Keratinocyte (primary cell): ENCODE data around the gene ZDHHC22. TPM values are rescaled to one million over a fixed set of nuclear protein-coding genes. Genes with fewer than 3 reads are reported as not detected.
"Not testable (repeated sequence)": the region's sequence is repeated elsewhere in the genome, so short reads cannot be mapped to it uniquely, and the experiment has no call there.

Experiments
- DNase-seq: peaks from one replicate; pipeline ENCODE4 v3.0.0-alpha.2; 2011; ENCODE audit warnings: low read depth, missing footprints, low spot score
- FAIRE-seq: peaks from 2 replicates; lab custom pipeline; 2011; peaks lifted over from hg19 to GRCh38; lab: Jason Lieb, UNC
- H2AFZ ChIP-seq: 2 replicates; pipeline ENCODE4 v1.6.0; 2012; ENCODE audit warnings: low read length, control low read depth, inconsistent platforms; ENCODE audit not compliant: control insufficient read depth
- H3K27ac ChIP-seq: 2 replicates; pipeline ENCODE4 v1.5.1; 2011; ENCODE audit warnings: low read length; ENCODE audit not compliant: control insufficient read depth, insufficient read depth
- H3K27me3 ChIP-seq: 3 replicates; pipeline ENCODE4 v1.6.0; 2011; ENCODE audit warnings: low read length; ENCODE audit not compliant: control insufficient read depth, insufficient read depth; ENCODE audit errors: extremely low read depth
- H3K36me3 ChIP-seq, 2 experiments: 2 replicates in 1 of 2; 3 replicates in 1 of 2; pipeline ENCODE4 v1.5.1; 2011; ENCODE audit warnings: low read length in 2 of 2, mild to moderate bottlenecking in 1 of 2; ENCODE audit not compliant: control insufficient read depth in 2 of 2, insufficient read depth in 2 of 2; ENCODE audit errors: extremely low read depth in 1 of 2
- H3K4me1 ChIP-seq: 3 replicates; pipeline ENCODE4 v1.5.1; 2011; ENCODE audit warnings: low read length; ENCODE audit not compliant: control insufficient read depth, insufficient read depth; ENCODE audit errors: extremely low read depth
- H3K4me2 ChIP-seq: 3 replicates; pipeline ENCODE4 v1.6.0; 2011; ENCODE audit warnings: low read depth, low read length; ENCODE audit not compliant: control insufficient read depth, insufficient read depth; ENCODE audit errors: extremely low read depth
- H3K4me3 ChIP-seq, 3 experiments: fragments of 200-600 bp in 1 of 3; sonication (generic) in 1 of 3; 2 replicates in 2 of 3; 3 replicates in 1 of 3; pipeline ENCODE4 v1.5.1; 2011 to 2016; ENCODE audit warnings: low read length in 3 of 3, mild to moderate bottlenecking in 3 of 3, control low read depth in 2 of 3, inconsistent platforms in 1 of 3, low read depth in 1 of 3, mixed read lengths in 1 of 3, mixed run types in 1 of 3, moderate library complexity in 1 of 3; ENCODE audit not compliant: control insufficient read depth in 2 of 3, insufficient read depth in 2 of 3; ENCODE audit errors: extremely low read depth in 1 of 3
- H3K79me2 ChIP-seq: 2 replicates; pipeline ENCODE4 v1.6.0; 2012; ENCODE audit warnings: low read length; ENCODE audit not compliant: control insufficient read depth, insufficient read depth
- H3K9ac ChIP-seq: 3 replicates; pipeline ENCODE4 v1.6.0; 2011; ENCODE audit warnings: low read length; ENCODE audit not compliant: control insufficient read depth, insufficient read depth; ENCODE audit errors: extremely low read depth
- H3K9me1 ChIP-seq: 3 replicates; pipeline ENCODE4 v1.6.0; 2011; ENCODE audit warnings: low read length; ENCODE audit not compliant: control insufficient read depth, insufficient read depth; ENCODE audit errors: extremely low read depth
- H3K9me3 ChIP-seq: 2 replicates; pipeline ENCODE4 v1.5.1; 2012; ENCODE audit warnings: low read depth, low read length; ENCODE audit not compliant: control insufficient read depth
- H4K20me1 ChIP-seq: 3 replicates; pipeline ENCODE4 v1.6.0; 2011; ENCODE audit warnings: low read length; ENCODE audit not compliant: control insufficient read depth, insufficient read depth; ENCODE audit errors: extremely low read depth
- EZH2 ChIP-seq: IDR thresholded peaks from one replicate; pipeline ENCODE4 v1.6.1; 2012; ENCODE audit warnings: inconsistent platforms, mild to moderate bottlenecking, low read length, moderate library complexity
- dilution Hi-C: fragments of 300-500 bp; cut with MboI; formaldehyde crosslinking; loops from one replicate; pipeline ENCODE4 v1.7.0; 2020; ENCODE audit warnings: low sequenced_read_pairs; ENCODE audit not compliant: extremely low pct_ligation_motif_present
- polyA plus RNA-seq, 5 experiments: library from polyadenylated mRNA; depleted of rRNA in 3 of 5; stranded (reverse) in 3 of 5; stranded (forward) in 1 of 5; unstranded in 1 of 5; fragments of >200 nt; gene quantifications; 1 replicate in 1 of 5; 2 replicates in 3 of 5; 3 replicates in 1 of 5; pipeline versions ENCODE4 v1.2.1 to v1.2.3, GENCODE V29; 2011 to 2012; ENCODE audit warnings: missing spikeins in 2 of 5, low read depth in 1 of 5, low replicate concordance in 1 of 5
- TF ChIP-seq, protein P1 (sequence below), 3 experiments: IDR thresholded peaks in 1 of 3; conservative IDR thresholded peaks in 1 of 3; optimal IDR thresholded peaks in 1 of 3; 2 replicates in 2 of 3; 3 replicates in 1 of 3; pipeline versions ENCODE3 to v1.5.1; 2011; ENCODE audit warnings: low read length in 3 of 3, mild to moderate bottlenecking in 3 of 3, moderate library complexity in 2 of 3, control low read depth in 1 of 3, inconsistent platforms in 1 of 3; ENCODE audit not compliant: insufficient read depth in 2 of 3; ENCODE audit errors: extremely low read depth in 1 of 3

The ZDHHC22 gene
- polyA plus RNA-seq, 1 donor (not counting 4 experiments of a cell fraction or from before 2014, with no cell fraction given), result not detected

DNA sequence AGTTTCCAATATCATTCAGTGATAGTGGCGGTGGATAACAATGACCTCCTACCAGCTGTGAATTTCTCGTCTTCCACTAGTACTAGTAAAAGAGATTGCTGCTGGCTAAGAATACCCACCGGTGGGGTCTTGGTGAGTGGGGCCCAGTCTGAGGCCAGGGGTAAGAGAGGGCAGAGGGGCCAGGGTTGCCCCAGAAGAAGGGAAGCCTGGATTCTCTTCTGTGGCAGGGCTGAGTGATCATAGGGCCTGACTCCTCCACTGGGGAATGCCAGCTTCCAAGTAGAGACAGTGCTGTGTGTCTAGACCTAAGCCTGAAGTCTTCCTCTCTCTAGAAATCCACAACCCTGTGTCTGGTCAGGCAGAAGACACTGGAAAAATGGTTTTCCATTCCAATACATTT lies 34.3 kb upstream of the ZDHHC22 start:
- no peaks in the 10 kb centered on the region for H4K20me1 ChIP-seq
- DNase-seq (no peak), FAIRE-seq (no peak)
- TF ChIP-seq, protein P1, sequence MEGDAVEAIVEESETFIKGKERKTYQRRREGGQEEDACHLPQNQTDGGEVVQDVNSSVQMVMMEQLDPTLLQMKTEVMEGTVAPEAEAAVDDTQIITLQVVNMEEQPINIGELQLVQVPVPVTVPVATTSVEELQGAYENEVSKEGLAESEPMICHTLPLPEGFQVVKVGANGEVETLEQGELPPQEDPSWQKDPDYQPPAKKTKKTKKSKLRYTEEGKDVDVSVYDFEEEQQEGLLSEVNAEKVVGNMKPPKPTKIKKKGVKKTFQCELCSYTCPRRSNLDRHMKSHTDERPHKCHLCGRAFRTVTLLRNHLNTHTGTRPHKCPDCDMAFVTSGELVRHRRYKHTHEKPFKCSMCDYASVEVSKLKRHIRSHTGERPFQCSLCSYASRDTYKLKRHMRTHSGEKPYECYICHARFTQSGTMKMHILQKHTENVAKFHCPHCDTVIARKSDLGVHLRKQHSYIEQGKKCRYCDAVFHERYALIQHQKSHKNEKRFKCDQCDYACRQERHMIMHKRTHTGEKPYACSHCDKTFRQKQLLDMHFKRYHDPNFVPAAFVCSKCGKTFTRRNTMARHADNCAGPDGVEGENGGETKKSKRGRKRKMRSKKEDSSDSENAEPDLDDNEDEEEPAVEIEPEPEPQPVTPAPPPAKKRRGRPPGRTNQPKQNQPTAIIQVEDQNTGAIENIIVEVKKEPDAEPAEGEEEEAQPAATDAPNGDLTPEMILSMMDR (optimal IDR thresholded peaks at IDR 0.05 in 1 of 3, IDR thresholded peaks at IDR 0.05 in 1 of 3, conservative IDR thresholded peaks at IDR 0.05 in 1 of 3; ENCODE audit: extremely low read depth in 1 of 3, insufficient read depth in 2 of 3, low read length in 3 of 3), result no peak
- no peak for TF ChIP-seq EZH2
- no peaks in the 10 kb centered on the region for H3K9me1 ChIP-seq
- dilution Hi-C loops, result no loop called here
- no peaks in the 10 kb centered on the region for H3K4me1 ChIP-seq
- H3K4me3 ChIP-seq, result no peak overlapping the region
- no peak overlapping the region for H3K4me2 ChIP-seq
- H3K27me3 ChIP-seq, result no peaks in the 10 kb centered on the region
- H3K36me3 ChIP-seq, result no peaks in the 10 kb centered on the region
- H3K79me2 ChIP-seq, result no peaks in the 10 kb centered on the region
- H3K9me3 ChIP-seq, result no peaks in the 10 kb centered on the region
- H2AFZ ChIP-seq, result no peak overlapping the region
- H3K27ac ChIP-seq, result no peak overlapping the region
- no peak overlapping the region for H3K9ac ChIP-seq

- H3K4me3 ChIP-seq, H3K27me3 ChIP-seq, H3K9ac ChIP-seq, dilution Hi-C loops, H3K27ac ChIP-seq, FAIRE-seq, H3K79me2 ChIP-seq, H2AFZ ChIP-seq, DNase-seq, H3K4me2 ChIP-seq, H3K9me1 ChIP-seq, H4K20me1 ChIP-seq, H3K36me3 ChIP-seq, H3K4me1 ChIP-seq, H3K9me3 ChIP-seq: not testable (repeated sequence)
Observed at GRCh38 chr14:77173911-77174617, 32.5 kb upstream of the ZDHHC22 start.

DNA sequence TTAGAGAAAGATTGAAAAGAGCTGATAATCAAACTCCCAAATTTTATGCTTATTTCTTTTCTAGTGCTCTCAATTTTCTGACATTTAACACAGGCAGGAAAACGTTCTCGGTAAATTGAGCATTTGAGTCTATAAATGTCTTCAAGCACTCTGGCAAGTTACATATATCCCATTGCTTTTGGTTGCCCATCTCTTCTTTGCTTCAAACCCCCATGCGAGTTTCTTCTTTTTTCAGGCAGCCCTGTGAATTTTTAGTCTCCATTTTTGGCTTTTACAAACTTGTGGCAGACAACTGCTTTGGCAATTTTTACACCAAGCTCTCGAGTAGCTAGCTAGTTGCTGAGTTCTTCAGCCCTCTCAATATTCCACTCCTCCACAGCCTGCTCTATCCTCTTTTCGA lies 31.3 kb upstream of the ZDHHC22 start:
- no peaks in the 10 kb centered on the region for H4K20me1 ChIP-seq
- H3K27ac ChIP-seq, result no peak overlapping the region
- no peak overlapping the region for H3K4me2 ChIP-seq
- no peaks in the 10 kb centered on the region for H3K36me3 ChIP-seq
- FAIRE-seq (no peak), DNase-seq (no peak)
- peaks cover 3% of the 10 kb centered on the region for H3K27me3 ChIP-seq
- no peaks in the 10 kb centered on the region for H3K9me3 ChIP-seq
- TF ChIP-seq, protein P1 (optimal IDR thresholded peaks at IDR 0.05 in 1 of 3, IDR thresholded peaks at IDR 0.05 in 1 of 3, conservative IDR thresholded peaks at IDR 0.05 in 1 of 3; ENCODE audit: extremely low read depth in 1 of 3, insufficient read depth in 2 of 3, low read length in 3 of 3), result no peak
- no peak for TF ChIP-seq EZH2
- H3K79me2 ChIP-seq, result no peaks in the 10 kb centered on the region
- H3K9ac ChIP-seq, result no peak overlapping the region
- no peaks in the 10 kb centered on the region for H3K4me1 ChIP-seq
- dilution Hi-C loops, result no loop called here
- no peaks in the 10 kb centered on the region for H3K9me1 ChIP-seq
- H2AFZ ChIP-seq, result no peak overlapping the region
- H3K4me3 ChIP-seq, result no peak overlapping the region
